ENCODE results near the gene STAMBP.
"Not testable (repeated sequence)": the region's sequence is repeated elsewhere in the genome, so short reads cannot be mapped to it uniquely, and the experiment has no call there.

Gene STAMBP

DNA sequence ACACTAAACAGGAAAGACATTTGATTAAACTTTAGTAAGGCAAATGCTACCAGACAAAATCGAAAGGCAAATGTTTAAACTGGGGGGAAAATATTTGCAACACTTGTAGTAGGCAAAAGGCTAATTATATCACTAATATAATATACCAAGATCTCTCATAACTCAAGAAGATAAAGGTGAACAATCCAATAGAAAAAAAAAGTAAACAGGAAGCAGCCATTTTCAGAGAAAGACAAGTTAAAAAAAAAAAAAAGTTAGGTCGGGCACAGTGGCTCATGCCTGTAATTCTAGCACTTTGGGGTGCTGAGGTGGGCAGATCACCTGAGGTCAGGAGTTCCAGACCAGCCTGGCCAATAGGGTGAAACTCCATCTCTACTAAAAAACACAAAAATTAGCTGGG is 59.6 kb downstream of the STAMBP start:
- DNase-seq: no peak

DNA sequence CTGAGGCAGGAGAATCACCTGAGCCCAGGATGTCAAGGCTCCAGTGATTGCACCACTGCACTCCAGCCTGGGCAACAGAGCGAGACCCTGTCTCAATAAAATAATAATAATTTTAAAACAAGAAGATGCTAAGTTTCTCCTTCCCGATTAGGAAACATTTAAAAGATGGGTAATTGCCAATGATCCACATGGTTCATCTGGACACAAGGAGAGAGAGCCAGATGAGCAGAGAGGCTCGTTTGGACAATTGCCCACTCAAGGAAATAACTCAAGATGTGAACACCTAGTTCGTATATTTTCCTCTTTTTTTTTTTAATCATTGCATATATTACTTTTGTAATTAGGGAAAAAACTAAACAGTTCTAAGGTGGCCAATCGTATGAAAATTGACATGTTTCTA is 60.4 kb downstream of the STAMBP start:
- no peak for DNase-seq

DNA sequence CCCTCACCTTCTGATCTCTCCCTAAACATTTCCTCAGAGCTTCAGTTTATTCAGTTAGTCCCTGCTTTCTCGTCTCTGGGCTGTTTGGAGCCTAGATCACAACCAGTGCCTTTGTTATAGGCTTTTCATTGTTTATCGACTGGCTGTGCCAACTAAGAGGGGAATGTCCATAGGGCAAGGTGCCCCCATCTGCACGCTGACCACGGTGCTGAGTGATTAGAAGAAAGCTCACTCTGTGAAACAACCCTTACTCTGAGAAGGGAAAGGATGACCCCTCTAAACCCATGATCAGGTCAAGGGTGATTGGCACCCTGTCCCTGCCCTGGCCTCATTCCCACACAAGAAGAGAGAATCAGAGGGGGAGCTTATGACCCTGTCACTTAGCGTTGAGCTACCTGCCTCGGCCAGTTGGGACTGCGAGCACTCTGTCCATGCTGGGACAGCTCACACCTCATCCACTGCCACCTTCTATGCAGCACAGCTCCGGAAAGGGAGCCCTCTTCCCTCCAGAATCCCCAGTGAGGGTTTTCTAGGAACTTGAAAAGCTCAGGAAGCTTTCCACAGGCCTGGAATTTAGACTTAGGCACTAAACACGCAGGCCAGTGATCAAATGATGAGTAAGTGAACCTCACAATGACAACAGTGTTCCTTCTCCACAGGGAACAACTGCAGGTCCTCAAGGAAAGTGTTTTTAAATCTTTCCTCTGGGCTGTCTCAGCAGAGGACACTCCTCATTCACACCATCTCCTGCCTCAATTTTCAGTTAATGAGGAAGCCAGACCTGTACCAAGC is 61.7 kb downstream of the STAMBP start:
- DNase-seq: no peak

DNA sequence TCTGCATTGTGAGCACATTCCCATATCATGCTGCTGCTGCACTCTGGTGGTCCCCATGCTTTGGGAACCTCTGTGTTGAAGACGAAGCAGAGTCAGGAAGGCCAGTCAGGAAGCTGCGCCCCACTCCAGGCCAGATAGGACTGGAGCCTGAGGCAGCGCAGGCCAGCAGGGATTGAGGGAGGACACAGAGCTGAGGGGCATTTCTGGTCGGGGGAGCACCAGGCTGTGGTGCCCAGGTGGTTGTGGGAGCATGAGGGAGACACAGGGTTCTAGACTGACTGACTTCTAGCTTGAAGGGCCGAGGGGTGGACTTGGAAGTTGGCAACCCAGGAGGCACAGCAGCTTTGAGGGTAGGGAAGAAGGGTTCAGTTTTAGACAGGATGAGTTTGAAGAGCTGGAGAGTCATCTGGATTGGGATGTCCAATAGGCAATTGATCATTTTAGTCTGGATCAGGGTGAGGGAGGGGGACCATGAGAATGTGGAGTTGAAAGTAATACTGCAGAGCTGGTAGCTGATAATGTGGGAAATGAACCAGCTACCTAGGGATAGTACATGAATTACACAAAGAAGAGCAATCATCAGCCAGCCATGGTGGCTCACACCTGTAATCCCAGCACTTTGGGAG is 62.6 kb downstream of the STAMBP start:
- no peak for DNase-seq

DNA sequence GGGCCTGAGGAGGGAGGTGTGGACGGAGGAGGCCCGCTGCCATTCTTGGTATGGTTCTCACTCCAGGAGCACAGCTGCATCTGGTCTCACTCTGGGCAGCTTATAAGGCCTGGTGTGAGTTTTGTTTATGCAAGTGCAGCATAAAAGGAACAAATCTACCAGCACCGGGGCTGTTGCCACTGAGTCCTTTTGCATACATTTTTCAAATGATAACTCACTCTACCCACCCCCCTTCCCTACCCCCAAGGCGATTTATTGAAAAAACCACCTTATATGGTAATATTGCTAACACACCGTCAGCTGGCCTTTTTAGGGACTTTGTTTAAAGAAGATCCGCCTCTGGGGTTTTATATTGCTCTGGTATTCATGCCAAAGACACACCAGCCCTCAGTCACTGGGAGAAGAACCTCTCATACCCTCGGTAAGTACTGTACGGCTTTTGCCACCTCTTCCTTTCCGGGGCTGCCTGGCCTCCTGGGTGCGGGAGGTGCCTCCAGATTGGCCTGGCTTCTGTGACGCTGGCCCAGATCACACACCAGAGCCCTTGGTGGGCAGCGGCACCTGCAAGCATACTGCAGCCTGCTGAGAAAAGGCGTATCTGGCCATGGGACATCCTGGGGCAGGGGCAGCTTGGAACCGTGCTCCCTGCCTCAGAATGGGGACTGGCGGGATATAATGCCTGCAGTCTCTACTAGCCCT is 64.0 kb downstream of the STAMBP start, which contains the start of gene ACTG2:
Gene ACTG2 (plus strand): TSS at position 378 of the 699 bp plus-strand sequence. CDS start 8,304 bp downstream, outside the sequence.
- DNase-seq: no peak

DNA sequence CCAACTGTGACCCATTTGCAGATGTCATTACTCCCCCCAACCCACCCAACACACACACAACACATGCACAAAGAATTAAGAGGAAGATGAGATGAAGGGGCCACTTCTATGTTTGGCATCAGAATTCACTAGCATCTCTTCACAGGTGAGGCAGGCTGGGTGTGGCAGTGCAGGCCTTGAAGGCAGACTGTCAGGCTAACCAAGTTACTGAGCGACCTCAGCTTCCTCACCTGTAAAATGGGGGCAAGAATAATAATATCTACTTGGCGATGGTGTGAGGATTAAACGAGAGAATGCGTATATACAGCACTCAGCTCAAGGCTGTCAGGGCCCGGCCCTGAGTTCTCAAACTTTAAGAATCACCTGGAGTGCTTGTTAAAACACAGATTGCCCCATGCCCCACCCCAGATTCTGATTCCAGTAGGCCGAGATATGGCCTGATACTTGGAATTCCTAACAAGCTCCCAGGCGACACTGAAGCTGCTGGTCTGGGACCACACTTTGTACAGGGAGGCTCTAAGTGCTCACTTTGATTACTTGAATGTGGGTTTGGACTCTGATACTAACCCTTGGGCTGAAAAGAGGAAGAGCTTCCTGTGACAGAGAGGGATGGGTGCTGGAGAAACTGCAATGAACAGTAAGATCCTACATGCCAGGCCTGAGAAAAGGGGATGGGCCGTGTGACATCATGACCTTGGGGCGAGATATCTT is 65.2 kb downstream of the STAMBP start:
- DNase-seq: no peak

DNA sequence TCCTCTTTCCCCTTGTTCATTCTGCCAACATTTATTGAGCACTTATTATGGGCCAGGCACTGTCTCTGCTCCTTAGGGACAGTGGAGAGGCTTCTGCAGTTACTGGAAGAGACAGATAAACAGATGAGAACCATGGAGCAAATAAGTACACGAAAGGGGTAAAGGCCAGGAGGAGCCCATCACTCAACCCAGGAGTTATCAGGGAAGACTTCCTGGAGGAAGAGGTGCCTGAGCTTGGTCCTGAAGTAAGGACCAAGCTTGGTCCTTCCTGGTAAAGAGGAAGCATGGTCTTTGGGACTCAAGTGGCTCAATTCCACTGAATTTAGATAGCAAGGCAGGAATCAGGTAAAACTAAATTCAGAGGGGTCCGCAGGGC is 65.7 kb downstream of the STAMBP start:
- no peak for DNase-seq

DNA sequence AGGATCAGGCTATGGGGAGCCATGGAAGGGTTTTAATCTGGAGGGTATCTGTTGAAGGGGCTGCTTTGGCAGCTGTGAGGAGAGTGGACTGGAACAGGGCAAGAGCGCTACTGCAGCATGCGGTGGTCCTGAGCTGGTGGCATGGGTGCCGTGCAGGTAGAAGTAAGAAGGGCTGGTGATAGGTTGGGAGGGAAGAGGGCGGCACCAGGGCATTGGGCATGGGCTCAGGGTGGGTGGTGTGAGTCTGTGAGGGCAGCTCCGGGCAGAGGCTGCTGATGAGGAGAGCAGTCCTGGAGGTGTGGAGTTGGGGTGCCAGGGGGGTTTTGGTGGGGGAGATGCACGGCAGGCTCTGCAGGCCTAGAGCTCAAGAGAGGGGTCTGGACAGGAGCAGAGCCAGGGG is 66.1 kb downstream of the STAMBP start:
- DNase-seq: no peak

DNA sequence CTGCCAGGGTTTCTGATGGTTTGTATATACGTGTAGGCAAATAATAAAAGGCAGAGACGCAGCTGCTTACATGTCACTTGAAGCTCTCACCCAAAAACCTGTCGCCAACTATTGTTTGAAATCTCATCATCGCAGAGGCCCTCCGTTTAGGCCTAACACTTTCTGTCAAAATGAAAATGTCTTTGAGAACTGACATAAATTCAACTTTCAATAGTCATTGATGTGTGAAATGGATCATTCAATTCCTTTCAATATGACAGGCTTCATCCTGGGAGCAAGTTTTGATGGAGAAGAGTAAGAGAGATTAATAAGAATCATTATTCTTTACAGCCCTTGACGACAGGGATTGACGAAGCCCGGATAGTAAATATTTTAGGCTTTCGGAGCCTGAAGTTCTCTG is 66.7 kb downstream of the STAMBP start:
- DNase-seq: no peak

DNA sequence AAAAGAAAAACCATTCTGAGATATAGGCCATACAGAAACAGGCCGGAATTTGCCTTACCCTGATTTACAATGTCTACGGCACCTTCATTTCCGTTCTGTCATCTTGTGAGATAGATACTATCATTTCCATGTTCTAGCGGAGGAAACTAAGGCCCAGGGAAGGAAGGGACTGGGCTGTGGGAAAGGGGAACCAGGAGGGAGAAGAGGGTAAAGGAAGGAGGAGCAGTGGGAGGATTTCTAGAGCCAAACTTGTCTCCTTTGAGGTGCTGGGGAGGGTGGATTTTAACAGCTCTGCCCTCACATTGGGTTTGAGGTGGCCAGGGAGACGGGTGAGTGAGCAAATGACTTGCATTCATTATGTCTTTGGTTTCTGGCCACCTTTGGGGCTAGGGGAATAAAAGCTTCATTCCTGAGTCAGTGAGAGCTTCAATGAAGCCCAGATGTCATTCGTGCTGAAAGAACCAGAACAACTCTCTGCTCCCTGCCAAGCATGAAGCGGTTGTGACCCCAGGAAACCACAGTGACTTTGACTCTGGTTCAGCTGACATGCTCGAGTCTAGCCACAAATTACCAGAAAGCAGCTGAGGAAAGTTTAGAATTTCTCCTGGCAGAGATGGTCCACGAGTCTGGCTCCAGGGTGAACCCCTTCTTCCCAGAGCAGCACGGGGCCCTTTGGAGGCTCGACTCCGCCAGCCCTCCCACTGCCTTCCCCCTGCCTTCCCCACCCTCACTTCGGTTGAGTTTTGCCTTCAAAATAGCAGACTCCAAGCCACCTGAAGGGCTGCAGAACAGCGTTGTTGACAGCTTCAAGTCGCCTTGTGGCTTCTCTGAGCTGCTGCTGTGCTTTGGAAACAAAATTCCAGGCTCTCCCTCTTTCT is 67.8 kb downstream of the STAMBP start:
- DNase-seq: peak in 2 of 3 donors; percentile 14 to 24

DNA sequence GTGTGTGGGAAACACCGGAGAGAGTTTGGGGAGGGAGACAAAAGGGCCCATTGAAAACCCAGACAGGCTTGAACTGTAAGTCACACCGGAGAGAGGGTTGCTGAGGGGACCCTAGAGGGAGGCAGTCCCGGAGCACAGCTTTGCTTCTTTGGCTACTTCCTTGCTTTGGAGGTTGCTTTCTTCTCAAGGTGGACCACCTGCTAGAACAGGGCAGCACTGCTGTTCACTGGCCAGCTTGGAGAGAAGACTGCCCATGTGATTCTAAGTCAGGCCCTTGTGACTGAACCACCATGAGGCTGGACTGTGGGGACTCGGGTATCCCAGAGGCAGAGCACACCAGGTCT is 68.5 kb downstream of the STAMBP start:
- DNase-seq: no peak

DNA sequence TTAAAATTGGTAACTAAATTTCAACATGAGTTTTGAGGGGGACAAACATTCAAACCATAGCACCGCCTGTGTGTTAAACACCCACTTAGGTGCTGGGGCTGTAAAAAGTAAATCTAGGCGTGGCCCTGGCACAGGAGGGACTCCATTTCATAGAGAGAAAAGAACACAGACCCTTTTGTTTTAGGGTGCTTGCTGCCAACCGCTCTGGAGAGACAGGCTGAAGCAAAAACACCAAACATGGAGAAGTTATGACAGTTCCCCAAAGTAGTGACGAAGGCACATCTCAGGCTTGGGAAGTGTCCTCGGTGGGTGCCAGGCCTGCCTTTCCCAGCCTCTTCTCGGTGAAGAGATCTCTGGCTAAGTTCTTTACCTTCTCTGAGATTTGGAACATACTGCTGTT is 69.2 kb downstream of the STAMBP start:
- DNase-seq: no peak

DNA sequence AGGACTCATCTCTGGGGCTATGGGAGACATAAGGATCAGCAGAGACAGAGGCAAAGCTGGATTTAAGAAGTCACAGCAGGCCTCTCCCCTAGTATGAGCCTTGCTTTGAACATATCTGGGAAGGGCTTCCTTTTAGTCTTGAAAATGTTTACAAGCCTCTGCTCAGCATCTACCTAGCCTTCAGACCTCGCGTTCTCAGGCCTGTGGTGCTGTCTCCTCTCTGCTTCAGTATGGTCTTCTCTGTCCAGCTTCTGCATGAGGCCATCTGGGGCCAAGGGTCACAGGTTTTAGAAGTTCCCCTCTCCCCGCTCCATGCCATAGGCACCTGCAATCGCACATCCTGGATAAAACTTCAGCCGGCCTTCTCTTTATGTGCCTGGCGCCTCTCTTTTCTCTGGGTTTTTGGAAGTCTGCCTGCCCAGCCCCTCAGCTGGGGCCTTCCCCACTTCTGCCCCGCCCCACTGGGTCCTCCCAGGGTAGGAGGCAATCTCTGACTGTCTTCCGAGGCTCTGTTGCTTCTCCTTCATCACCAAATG is 71.1 kb downstream of the STAMBP start:
- no peak for DNase-seq

DNA sequence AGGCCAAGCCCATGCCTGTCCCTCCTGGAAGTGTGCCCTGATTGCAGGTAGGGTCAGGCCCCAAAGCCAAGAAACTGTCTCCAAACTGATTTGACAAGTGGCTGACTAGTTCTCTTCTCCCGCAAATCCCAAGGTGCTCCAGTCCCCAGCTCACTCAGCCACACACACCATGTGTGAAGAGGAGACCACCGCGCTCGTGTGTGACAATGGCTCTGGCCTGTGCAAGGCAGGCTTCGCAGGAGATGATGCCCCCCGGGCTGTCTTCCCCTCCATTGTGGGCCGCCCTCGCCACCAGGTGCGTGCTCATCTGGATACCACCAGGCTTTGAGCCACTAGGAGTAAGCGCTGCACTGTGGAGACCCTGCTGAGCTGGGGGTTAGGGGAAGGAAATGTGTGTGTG is 72.4 kb downstream of the STAMBP start:
- no peak for DNase-seq

DNA sequence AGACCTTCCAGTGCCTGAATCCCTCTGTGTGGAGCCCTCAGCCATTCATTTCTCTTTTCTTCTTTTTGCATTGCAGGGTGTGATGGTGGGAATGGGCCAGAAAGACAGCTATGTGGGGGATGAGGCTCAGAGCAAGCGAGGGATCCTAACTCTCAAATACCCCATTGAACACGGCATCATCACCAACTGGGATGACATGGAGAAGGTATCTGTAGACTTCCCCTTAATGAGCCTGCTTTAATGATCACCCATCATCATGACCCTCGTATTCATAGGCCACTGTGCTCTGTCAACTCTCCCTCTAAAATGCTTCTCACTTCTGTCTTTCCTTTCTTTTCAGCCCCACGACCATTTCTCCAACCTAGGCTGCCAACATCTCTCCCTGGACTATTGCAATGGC is 73.5 kb downstream of the STAMBP start:
- DNase-seq: no peak

DNA sequence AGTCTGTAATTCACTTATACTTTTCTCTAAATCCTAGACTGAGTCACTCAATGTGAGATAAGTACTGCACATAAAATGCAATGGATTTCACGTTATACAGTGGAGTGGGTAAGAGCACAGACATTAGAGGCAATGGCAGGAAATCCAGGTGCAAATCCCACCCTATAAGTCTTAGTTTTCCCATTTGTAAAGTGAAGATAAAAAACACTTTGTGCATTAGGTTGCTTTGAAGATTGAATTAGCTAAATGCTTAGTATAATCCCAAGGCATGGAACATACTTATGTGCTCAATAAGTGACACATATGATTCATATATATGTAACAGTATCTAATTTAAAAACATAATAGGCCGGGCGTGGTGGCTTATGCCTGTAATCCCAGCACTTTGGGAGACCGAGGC is 74.6 kb downstream of the STAMBP start:
- DNase-seq: no peak

DNA sequence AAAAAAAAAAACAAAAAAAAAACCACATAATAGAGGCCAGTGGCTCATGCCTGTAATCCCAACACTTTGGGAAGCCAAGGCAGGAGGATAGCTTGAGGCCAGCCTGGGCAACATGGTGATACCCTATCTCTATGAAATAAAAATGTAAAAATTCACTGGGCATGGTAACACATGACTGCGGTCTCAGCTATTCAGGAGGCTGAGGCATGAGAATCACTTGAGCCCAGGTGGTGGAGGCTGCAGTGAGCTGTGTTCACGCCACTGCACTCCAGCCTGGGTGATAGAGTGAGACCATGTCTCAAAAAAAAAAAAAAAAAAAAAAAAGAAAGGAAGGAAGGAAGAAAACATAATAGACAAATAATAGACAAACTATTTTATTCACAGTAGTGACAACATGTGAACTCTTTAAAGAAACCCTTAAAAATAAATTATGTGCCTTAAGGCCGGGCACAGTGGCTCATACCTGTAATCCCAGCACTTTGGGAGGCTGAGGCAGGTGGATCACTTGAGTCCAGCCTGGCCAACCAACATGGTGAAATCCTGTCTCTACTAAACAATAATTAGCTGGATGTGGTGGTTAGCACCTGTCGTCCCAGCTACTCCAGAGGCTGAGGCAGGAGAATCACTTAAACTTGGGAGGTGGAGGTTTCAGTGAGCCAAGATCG is 75.3 kb downstream of the STAMBP start:
- not testable (repeated sequence) for DNase-seq

DNA sequence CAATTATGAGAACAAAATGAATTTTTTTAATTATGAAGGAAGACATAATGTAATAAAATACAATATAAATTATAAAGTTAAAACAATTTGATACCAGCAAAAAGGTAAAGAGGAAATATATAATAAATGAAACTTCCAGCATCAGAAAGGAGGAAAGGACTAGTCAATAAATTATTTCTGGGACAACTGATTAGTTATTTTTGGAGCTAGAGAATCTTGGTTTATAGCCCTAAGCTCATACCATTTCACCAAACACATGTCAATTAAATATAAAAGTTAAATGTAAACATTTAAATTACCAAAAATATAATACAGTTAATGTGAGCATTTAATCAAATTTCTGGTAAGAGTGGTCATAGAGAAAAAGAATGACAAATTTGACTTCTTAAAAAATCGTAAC is 76.2 kb downstream of the STAMBP start:
- no peak for DNase-seq

DNA sequence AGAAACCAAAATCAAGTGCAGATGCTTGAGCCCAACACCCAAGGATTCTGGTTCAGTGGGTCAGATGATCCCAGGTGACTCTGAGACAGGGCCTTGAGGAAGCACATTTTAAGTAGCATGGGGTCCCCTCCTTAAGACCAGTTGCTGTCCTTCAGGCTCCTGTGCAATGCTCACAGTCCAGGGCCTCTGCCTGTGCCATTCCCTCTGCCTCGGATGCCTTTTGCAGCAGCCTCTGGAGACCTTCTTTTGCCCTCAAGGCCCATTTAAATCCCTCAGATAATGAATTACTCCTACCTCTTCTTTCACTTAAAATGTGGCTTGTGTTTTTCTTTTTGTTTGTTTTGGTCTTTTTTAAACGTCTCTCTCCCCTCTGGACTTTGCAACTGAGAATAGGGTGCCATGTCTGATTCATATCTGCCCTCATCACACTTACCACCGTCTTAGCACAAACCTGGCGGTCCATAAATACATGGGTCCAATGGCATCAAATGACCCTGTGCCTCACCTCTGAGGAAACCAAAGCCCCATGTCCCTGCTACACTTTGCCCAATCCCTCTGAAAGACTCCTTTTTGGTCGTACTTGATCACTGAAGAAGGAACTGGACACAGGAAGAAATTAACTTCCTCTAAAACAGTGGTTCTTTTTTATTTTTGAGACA is 78.2 kb downstream of the STAMBP start:
- DNase-seq: peak in 1 of 3 donors; percentile 18

DNA sequence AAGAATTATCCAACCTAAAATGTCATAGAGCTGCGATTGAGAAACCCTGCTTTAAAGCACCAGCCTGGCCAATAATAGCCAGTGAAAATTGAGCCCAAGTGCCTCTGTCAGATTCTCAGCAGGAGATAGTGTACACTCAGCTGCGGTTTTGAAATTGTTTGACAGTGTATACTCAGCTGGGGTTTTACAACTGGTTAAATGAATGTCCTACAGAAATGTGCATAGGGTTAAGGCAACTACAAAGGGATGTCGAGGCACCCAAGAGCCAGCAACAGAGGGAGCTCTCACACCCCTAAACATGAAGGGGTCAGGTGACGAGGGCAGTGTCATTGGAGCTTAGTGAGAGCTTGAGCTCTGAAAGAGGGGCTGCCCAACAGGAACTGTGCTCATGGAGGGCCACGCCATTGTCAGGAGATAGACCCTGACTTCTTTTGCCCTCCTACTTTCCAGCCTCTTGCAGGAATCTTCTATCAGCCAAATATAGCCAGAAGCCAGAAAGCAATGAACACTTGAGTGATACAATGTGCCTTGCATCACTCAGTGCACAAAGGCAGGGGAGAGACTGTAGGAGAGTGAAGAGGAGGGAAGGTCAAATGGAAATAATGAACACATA is 79.2 kb downstream of the STAMBP start:
- peak; percentile 16 to 40 (median 28) for DNase-seq

All from suppressor macrophage treated with lipopolysaccharide for 1 hour (primary cell).